ENCODE measurements around the gene TECPR1.

TECPR1 gene

DNA sequence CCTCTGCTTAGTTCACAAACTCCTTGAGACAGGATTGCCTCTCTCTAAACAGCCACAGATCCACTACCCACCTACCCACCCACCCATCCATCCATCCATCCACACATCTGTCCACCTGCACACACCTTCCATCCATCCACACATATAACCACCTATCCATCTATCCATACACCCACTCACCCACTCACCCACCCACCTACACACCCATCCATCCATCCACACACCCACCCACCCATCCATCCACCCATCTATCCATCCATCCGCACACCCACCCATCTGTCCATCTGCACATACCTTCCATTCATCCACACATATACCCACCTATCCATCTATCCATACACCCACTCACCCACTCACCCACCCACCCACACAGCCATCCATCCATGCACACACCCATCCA lies 9.7 kb downstream of the TECPR1 start:
- no peak for DNase-seq

DNA sequence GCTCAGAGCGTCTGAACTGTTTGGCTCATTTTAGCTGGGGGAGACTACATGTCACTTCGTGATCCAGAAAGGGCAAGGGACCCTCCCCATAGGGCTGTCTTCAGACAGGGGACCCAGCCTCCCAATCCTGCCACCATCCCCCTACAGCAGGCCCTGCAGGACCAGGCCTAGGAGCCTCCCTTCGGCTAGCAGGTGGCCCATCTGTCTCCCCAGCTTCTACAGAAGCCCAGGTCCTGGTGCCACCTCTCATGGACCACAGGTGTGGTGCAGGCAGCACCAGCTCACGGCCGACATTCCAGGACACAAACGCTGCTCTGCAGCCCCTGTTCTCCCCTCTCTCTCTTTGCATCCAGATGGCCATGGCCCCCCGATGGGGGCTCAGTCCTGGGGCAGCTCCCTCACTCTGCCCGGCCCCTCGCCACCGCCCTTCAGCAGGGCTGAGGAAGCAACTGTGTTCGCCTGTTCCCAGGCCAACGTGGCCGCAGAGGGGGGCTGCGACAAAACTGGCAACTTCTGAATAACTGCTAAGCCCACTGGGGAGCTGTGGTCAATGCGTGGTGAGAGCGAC lies 10.3 kb downstream of the TECPR1 start:
- DNase-seq = no peak

DNA sequence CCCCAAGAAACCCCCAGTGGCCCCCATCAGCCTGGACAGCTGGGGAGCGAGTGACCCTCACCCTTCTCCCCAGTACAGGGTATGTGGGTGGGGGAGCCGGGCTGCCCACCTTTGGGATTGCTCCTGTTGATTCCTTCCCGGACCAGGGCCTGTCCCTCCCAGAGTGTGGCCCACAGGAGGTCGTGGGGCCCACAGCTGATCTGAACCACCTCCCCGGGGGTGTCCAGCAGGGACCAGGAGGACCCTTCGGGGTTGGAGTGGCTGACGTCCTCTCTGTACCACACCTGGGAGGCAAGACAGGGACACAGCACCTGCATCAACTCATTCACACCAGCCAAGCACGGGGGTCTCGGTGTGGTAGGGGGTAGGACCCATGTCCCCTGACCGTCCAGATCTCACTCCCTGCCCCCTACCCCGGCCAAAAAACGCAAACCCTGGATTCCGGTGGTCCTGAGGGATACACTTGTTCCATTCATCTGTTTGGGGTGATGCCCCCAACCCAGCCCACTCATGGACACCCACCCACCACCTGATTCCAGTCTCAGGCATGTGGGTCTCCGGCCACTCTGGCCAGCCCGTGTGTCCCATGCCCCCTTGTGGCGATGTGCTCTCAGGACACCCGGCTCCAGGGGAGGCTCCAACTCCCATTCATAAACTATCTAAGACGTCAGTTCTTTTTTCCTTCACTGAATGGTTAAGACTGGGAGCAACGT lies 10.9 kb downstream of the TECPR1 start:
- no peak for DNase-seq

DNA sequence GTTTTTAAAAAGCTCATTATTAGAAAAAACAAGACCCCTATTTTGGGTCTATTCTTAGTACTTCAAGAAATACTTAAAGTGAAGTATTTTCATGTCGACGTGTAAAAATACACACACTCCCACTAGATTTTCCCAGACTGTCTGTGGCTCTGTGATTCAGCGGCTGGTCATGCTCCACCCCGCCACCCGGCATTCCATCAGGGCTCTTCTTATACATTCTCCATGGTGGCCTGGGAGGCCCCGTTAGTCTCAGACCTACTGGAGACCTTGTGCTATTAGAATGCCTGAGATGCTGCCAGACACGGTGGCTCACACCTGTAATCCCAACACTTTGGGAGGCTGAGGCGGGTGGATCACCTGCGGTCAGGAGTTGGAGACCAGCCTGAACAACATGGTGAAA lies 13.1 kb downstream of the TECPR1 start:
- no peak for DNase-seq

DNA sequence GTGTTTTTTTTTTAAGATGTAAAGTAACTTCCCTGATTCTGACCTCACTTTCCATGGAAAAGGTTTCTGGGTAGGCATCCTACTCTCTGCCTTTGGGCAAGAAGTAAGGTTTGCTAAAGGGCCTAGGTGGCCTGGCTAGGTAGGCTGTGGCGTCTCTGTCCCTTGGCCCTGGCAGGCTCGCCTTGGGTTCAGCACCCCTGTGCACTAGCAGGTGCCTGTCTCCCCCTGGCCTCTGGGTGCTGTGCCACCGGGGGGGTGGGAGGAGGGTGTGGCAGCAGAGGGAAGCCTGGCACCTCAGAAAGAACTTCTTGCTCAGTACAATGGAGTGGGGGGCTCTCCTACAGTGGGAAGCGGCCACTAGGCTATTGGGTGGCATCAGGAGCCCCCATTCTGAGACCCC lies 14.0 kb downstream of the TECPR1 start:
- DNase-seq = no peak

DNA sequence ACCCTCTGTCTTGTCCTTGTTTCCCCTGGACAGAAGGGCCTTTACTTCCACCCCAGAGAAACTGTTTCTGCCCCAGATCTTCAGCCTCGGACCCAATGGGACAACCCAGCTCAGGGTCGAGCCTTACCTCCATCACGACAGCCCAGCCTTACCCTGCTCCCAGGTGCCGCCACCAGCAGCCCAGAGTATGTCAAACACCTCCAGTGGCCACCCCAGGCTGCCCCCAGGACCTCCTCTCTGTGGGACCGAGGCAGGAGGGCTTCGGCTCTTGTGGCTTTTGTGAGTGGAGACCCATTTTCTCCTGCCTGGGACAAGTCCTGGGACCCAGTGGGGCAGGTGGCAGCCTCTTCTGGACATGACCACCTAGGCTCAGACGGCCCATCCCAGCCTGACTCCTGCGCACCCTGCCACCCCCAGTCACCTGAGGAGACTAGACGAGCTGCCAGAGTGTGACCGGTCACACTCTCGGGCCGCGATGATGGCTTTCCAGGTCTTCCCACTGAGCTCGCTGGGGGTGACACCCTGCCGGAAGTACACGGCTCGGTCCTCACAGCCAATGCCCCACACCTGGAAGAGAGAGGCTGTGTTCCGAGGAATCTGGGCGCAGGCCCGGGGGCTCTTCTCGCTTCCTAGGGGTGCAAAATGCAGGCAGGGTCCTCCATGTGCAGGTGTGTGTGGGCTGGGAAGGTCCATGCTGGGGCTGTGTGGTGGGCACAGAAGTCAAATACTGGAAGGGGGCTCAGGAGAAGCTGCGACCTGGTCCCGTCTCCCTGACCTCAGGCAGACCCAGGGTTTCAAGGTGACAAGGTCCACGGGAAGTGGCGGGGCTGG lies 15.5 kb downstream of the TECPR1 start:
- no peak for DNase-seq

DNA sequence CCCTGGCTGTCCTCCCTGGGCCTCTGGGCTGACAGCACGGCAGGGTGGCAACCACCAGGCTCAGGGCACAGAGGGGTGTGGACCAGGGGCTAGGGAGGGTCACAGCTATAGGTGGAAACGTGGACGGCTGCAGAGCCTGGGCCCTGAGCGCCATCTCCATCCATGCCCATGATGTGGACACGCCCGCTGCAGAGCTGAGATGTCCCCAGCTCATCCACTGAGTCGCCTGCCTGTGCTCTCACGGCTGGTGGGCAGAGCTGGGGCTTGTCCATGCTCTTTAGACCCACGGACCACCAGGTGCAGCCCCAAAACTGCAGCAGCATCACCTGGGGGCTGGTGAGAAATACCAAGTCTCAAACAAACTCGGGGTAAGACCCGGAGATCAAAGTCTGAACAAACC lies 16.1 kb downstream of the TECPR1 start:
- DNase-seq = no peak

DNA sequence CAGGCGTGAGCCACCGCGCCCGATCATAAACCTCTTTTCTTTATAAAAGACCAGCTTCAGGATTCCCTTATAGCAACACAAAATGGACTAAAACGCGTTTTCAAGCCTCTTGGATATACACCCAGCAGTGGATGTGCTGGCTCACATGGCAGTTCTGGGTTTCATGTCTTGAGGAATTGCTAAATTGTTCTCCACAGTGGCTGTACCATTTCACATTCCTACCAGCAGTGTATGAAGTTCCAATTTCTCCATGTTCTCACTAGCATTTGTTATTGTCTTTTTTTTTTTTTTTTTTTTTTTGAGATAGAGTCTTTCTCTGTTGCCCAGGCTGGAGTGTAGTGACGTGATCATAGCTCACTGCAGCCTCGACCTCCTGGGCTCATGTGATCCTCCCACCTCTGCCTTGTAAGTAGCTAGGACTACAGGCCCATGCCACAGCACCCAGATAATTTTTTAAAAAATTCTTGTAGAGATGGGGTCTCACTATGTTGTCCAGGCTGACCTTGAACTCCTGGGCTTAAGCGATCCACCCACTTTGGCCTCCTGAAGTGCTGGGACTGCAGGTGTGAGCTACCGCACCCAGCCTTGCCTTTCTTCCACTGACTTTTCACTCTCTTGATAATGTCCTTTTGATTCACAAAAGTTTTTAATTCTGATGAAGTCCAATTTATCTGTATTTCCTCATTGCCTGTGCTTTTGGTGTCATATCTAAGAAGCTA lies 17.4 kb downstream of the TECPR1 start:
- no peak for DNase-seq

DNA sequence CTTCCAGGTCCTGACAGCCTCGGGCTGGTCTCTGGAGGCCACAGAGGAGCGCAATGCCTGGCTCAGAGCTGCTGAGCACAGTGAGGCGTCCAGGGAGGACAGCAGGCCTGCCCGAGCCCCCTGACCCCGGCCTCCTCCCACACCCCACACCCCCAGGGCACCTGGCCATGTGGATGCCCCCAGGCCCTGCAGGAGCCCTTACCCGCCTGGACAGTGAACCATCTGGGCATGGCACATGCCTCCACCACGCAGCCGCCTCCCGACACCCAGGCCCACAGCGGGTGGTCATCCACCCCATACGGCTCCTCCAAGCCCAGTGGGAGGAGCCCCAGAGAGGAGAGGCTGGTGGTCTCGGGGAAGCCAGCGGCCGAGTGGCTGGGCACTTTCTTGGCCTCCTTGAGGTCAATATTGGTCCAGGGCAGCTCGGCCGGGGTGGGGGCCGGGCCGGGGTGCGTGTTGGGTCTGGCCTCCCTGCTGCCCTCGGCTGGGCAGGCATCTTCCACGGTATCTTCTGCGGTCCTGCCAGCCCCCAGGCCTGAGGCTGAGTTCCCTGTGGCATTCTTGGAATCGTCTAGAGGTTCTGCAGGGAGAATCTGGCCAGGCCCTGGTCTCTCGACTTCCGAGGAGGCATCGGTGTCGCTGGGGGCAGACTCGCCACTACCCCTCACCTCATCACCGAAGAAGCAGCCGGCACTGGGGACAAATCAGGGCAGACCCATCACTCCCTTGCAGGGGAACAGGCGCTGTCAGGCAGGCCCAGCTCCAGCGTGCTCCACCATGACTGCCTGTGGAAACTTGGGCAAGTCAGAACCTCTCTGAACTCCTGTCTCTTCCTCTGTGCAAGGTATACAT lies 18.6 kb downstream of the TECPR1 start:
- DNase-seq = no peak

DNA sequence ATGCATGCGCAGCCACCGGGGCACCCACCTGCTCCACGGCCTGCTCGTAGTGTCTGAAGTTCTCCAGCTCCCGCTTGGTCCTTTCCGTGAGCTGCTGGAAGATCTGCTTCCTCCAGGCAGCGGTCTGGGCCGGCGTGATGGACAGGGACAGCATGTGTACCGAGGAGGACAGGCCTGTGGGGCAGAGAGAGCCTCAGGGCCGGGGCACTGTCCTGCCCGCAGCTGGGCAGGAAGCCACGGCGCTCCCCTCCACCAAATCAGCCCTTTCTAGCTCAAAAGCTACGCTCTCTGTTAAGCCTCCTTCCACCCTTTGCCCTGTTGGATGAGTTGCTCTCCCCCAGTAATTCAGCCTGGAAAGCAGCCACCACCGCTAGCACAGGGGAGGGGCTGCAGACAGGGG lies 19.2 kb downstream of the TECPR1 start:
- no peak for DNase-seq

DNA sequence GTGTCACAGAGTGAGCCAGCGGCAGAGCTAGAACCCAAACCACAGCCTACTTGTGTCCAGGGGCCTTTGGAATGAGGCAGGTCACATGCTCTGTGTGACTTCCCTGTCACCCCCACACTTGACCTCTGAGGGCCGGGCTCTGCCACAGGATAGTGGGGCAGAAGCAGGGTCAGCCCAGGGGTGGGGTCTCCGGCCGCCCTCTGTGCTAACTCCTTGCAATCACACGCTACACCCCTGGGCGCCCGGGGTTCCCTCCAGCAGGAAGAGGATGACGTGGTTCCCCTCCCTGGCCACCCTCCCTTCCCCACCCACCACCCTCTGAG lies 19.8 kb downstream of the TECPR1 start:
- no peak for DNase-seq

DNA sequence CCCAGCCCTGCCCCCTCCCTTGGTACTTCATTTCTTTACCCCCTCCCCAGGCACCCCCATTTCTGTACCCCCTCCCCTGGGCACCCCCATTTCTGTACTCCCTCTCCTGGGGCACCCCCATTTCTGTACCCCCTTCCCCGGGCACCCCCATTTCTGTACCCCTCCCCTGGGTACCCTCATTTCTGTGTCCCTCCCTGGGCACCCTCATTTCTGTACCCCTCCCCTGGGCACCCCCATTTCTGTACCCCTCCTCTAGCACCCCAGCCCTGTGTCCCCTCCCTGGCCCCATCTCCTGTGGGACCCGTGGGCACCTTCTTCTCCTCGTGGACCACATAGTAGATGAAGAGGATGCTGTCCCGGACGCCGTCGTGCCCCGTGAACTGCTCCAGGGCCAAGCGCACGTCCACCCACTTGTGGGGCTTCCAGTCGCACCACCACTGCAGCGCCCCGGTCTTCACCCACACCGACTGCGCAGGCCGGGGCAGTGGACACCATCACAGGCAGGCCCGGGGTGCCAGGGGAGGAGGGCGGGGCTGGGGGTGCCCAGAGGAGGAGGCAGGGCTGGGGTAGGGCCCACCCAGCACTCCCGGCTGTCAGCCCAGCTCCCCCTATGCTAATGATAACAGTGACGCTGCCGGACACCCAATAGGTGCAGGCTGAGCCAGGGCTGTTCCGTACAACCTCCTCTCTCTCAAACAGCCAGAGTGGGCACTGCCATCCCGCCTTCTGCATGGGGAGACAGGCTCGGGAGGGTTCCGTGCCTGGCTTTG lies 20.4 kb downstream of the TECPR1 start:
- DNase-seq = no peak

DNA sequence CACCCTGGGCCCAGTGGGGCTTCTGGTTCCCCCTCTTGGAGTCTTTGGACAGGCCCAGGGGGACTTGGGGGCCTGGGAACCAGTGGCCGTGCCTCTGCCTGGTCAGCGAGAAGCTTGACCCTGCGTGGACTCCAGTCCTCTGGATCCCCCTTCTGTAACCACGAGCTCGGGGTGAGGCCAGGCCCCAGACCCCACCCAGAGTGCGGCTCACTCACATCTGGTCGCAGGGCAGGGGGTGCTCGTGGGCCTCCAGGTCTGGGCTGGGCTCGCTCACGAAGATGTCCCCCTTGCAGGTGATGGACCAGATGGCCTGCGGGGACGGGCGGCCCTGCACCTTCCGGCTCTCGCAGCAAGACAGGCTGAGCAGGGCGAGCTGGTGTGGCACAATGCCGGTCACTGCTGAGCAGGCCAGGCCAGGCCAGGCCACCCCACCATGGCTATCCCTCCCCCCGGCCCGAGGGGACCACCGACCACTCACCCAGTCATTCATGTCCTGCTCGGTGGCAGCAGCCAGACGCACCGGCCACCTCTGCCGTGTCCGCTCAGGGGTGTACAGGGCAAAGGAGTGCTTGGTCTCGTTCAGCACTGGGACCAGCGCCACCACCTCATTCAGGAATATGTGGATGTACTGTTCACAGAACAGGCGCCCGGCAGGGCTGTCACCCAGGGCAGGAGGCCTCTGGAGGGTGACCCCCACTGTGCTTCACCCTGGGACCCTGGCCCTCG lies 21.1 kb downstream of the TECPR1 start:
- DNase-seq = no peak

DNA sequence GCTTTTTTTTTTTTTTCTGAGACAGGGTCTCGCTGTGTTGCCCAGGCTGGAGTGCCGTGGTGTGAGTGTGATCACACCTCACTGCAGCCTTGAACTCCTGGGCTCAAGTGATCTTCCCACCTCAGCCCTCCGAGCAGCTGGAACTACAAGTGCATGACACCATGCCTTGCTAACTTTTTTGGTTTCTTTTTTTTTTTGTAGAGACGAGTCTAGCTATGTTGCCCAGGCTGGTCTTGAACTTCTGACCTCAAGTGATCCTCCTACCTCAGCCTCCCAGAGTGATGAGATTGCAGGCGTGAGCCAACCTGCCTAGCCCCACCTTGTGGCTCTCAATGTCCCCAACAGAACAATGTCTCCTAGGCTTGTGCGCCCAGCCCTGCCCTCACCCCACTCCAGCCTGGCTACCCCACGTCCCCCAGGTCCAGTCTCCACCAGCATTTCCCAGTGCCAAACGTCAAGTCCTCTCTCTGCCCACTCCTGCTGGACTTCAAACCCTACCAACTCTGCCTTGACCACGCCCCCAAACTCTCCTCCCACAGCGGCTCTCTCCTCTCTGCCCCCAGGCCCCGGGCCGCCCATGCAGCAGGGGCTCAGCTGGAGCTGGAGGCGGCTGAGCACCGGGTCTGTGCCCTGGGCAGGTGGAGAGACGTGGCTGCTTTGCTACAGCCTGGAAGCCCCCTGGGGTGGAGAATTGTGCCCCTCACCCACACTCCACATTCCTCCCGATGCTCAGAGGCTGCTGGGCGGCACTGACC lies 21.9 kb downstream of the TECPR1 start:
- no peak for DNase-seq

DNA sequence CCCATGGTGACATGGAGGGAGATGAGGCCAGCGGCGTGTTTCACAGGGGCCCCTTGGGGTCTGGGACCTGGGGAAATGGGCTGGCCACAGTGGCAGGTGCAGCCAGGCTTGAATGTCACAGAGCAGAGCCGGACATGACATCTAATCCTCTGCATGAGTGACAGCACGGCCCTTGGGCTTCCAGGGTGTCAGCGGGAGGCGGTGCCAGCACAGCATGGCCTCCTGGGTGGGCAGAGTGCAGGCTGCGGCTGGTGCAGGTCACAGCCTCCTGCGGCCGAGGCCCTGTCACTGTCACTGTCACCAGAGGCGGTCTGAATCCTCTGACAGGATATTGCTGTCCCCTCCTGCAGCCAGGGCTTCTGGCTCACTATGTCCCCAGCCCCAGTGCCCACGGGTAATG lies 22.6 kb downstream of the TECPR1 start:
- DNase-seq = no peak

DNA sequence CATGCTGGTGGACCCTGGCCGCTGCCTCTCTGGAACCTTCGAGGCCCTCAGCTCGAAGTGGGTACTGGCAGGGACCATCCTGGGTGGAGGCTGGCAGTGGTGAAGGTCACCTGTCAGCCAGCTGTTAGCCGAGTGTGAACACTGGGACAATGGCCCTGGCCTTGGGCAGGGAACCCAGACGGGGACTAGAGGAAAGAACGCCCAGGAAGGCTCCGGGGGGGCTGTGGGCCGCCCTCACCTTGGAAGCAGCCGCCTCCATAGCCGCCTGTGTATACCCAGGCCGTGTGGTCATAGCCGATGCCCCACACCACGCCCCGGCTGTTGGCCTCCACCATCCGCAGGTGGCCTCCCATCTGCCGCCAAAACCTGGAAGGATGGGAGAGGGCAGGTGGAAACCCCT lies 23.2 kb downstream of the TECPR1 start:
- no peak for DNase-seq

DNA sequence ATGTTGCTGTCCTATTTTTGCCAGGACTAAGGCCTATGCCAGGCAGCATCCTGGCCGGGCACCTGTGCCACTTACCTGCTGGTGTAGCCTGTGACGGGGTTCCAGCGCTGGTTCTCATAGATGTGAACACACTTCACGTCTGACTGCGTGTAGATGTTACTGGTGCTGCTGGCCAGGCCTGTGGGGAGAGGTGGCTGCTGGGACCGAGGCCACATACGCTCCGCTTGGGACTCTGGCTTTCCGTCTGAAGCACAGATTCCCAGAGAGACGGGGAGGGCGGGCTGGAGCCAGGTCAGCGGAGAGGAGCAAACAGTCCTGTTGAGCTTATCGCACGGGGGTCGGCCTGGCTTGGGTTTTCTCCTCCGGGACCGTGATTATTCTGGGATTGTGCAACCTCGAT lies 24.1 kb downstream of the TECPR1 start:
- no peak for DNase-seq

DNA sequence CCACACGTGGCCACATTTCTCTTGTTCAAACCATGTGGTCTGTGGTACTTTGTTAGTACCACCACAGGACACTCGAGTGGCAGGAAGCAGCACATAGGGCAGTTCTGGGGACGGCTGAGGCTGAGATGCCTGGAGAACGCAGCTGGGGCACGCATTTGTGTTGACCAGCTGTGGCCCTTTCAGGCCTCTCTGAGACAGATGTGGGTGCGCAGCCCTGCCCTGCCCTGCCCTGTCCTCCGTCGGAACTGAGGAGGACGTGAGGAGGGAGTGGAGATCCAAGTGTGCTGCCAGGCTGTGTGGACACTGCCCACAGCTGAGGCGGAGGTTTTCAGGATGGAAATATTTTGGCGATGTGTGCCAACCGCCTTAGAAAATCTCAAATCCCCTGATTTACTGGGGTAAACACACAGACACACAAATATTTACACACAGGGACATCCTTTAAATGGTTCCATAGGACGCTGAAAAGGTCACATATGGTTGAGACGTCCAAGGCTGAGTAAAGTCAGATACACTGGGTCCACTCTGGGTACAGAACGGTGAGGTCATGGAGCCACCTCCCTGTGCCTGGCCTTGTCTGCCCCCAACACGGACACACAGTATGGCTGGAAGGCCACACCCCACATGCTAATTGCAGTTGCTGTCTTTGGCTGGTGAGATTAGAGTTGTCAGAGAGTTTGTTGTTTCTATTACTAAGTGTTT lies 26.0 kb downstream of the TECPR1 start:
- no peak for DNase-seq

DNA sequence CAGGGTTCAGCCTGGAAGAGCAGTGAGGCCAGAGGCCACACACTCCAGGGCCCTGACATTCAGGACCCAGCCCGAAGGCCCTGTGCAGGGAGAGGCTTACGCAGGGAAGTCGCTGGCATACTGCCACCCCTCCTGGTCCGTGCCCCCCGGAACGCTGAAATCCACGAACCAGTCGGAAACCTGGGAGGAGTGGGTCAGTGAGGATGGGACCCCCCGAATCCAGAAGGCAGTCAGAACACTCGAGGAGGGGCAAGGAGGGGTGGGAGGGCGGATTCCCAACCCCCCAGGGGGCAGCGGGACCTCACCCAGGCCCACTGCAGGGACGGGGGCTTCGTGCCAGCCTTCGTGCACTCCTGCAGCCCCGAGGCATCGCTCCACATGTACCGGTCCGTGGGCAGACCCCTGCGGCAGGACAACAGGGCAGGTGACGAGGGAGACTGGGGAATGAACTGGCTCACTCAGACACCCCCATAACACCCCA lies 27.3 kb downstream of the TECPR1 start:
- no peak for DNase-seq
